Measurements from ENCODE around the gene CWF19L1.
"Not testable (repeated sequence)": the region's sequence is repeated elsewhere in the genome, so short reads cannot be mapped to it uniquely, and the experiment has no call there.

Gene CWF19L1

DNA sequence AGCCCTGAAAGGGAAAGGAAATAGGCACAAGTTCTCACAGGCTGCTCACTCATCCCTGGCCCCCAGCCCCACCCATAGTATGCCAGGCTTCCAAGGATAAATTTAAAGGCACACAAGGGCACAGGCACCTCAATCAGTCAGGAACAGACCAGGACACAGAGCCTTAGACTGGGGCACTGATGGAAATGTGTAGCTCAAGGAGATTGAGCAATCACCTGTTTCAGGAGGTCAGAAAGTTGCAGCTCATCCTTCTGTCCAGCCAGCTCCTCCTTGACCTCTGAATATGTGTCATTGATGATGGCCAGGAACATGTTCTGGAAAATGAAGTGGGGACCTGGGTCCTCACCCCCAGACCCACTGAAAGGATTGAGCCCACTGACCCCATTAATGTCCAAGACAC is 25.6 kb upstream of the CWF19L1 start:
- no peak for ATAC-seq
- TF ChIP-seq, protein P1, sequence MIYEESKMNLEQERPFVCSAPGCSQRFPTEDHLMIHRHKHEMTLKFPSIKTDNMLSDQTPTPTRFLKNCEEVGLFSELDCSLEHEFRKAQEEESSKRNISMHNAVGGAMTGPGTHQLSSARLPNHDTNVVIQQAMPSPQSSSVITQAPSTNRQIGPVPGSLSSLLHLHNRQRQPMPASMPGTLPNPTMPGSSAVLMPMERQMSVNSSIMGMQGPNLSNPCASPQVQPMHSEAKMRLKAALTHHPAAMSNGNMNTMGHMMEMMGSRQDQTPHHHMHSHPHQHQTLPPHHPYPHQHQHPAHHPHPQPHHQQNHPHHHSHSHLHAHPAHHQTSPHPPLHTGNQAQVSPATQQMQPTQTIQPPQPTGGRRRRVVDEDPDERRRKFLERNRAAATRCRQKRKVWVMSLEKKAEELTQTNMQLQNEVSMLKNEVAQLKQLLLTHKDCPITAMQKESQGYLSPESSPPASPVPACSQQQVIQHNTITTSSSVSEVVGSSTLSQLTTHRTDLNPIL (CRISPR knock-in tag; IDR thresholded peaks at IDR 0.05; ENCODE audit: low read depth) = no peak
- TF ChIP-seq ZNF8 (CRISPR knock-in tag; IDR thresholded peaks at IDR 0.05) = no peak
- TF ChIP-seq ZFP3 (CRISPR knock-in tag; IDR thresholded peaks at IDR 0.05) = no peak
- no peak for TF ChIP-seq ZNF565 (CRISPR knock-in tag; conservative IDR thresholded peaks at IDR 0.05; ENCODE audit: low read depth)
- no peak for TF ChIP-seq ESRRG (CRISPR knock-in tag; IDR thresholded peaks at IDR 0.05)
- TF ChIP-seq TSHZ2 (CRISPR knock-in tag; IDR thresholded peaks at IDR 0.05) = no peak
- TF ChIP-seq ZFP30 (CRISPR knock-in tag; IDR thresholded peaks at IDR 0.05) = no peak
- no peak for TF ChIP-seq BACH2 (CRISPR knock-in tag; IDR thresholded peaks at IDR 0.05; ENCODE audit: borderline replicate concordance)
- no peak for TF ChIP-seq ARNTL (CRISPR knock-in tag; IDR thresholded peaks at IDR 0.05; ENCODE audit: borderline replicate concordance, low read depth)
- TF ChIP-seq CSDC2 (CRISPR knock-in tag; IDR thresholded peaks at IDR 0.05) = no peak
- TF ChIP-seq OSR1 (CRISPR knock-in tag; IDR thresholded peaks at IDR 0.05) = no peak
- no peak for TF ChIP-seq GLIS3 (CRISPR knock-in tag; IDR thresholded peaks at IDR 0.05)
- TF ChIP-seq PATZ1 (CRISPR knock-in tag; IDR thresholded peaks at IDR 0.05; ENCODE audit: borderline replicate concordance) = no peak
- TF ChIP-seq, protein P2, sequence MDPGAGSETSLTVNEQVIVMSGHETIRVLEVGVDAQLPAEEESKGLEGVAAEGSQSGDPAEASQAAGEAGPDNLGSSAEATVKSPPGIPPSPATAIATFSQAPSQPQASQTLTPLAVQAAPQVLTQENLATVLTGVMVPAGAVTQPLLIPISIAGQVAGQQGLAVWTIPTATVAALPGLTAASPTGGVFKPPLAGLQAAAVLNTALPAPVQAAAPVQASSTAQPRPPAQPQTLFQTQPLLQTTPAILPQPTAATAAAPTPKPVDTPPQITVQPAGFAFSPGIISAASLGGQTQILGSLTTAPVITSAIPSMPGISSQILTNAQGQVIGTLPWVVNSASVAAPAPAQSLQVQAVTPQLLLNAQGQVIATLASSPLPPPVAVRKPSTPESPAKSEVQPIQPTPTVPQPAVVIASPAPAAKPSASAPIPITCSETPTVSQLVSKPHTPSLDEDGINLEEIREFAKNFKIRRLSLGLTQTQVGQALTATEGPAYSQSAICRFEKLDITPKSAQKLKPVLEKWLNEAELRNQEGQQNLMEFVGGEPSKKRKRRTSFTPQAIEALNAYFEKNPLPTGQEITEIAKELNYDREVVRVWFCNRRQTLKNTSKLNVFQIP (CRISPR knock-in tag; IDR thresholded peaks at IDR 0.05; ENCODE audit: borderline replicate concordance, low read depth) = no peak
- TF ChIP-seq TOX (CRISPR knock-in tag; IDR thresholded peaks at IDR 0.05; ENCODE audit: borderline replicate concordance) = no peak
- no peak for TF ChIP-seq ISL1 (CRISPR knock-in tag; IDR thresholded peaks at IDR 0.05)
- TF ChIP-seq RARB (CRISPR knock-in tag; IDR thresholded peaks at IDR 0.05) = no peak
- TF ChIP-seq CSRNP3 (CRISPR knock-in tag; IDR thresholded peaks at IDR 0.05) = no peak

DNA sequence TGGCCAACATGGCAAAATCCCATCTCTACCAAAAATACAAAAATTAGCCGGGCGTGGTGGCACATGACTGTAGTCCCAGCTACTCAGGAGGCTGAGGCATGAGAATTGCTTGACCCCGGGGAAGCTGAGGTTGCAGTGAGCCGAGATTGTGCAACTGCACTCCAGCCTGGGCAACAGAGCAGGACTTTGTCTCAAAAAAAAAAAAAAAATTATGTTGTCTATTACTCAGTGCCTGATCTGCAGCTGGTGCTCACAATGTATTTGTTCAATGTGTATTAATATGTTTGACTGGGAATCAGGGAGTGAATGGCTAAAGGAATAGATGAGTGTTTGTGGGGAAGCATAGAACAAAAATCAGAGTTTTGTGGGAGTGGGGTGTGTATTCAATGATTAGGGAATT is 24.9 kb upstream of the CWF19L1 start:
- not testable (repeated sequence) for ATAC-seq

DNA sequence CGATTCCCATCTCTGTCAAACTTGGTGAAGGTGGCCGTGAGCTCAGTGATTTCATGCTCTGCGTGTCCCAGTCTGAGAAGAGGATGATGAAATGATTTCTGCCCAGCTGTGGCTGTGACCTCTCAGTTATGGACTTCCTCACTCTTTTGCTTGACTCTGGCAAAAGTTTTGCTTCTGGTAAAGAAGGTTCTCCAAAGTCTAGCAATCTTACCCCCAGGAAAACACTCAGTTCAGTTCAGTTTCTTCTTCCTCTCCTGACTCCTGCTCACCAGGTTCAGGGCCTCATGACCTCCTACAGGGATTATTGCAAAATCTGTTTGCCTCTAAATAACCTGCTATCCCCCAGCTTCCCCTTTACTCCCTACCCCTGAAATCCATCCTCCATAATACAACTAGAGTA is 23.9 kb upstream of the CWF19L1 start:
- no peak for TF ChIP-seq CSDC2 (CRISPR knock-in tag; IDR thresholded peaks at IDR 0.05)
- TF ChIP-seq TCF4 (CRISPR knock-in tag; IDR thresholded peaks at IDR 0.05; ENCODE audit: borderline replicate concordance) = no peak
- no peak for TF ChIP-seq ZFP30 (CRISPR knock-in tag; IDR thresholded peaks at IDR 0.05)
- no peak for TF ChIP-seq PATZ1 (CRISPR knock-in tag; IDR thresholded peaks at IDR 0.05; ENCODE audit: borderline replicate concordance)
- TF ChIP-seq OSR1 (CRISPR knock-in tag; IDR thresholded peaks at IDR 0.05) = no peak
- TF ChIP-seq ZNF70 (CRISPR knock-in tag; IDR thresholded peaks at IDR 0.05) = no peak
- TF ChIP-seq CSRNP3 (CRISPR knock-in tag; IDR thresholded peaks at IDR 0.05) = no peak
- TF ChIP-seq SNAI2 (CRISPR knock-in tag; IDR thresholded peaks at IDR 0.05) = no peak
- no peak for ATAC-seq
